CD4-positive, CD25-positive, alpha-beta regulatory T cell (primary cell): ENCODE data around the gene CDK5RAP3. TPM values are rescaled to one million over a fixed set of nuclear protein-coding genes. Genes with fewer than 3 reads are reported as not detected.

Source experiments
- ATAC-seq, 2 donors: fragments of 150-1000 bp; cut with Tn5 transposase; one replicate each; pipeline ENCODE4 v1.10.0; 2021; ENCODE audit warnings: low read depth in 2 of 2, moderate number of reproducible peaks in 2 of 2, moderate library complexity in 1 of 2
- DNase-seq, 3 donors: peaks; one replicate each; pipeline versions ENCODE4 v3.0.0 to v3.0.0-alpha.2; 2012 to 2022; ENCODE audit warnings: mixed read lengths in 1 of 3
- H3K27ac ChIP-seq: one replicate; pipeline ENCODE4 v1.7.0; 2013; ENCODE audit warnings: mild to moderate bottlenecking, low read length; ENCODE audit not compliant: insufficient read depth, poor library complexity, severe bottlenecking
- H3K27me3 ChIP-seq: one replicate; pipeline ENCODE4 v1.7.0; 2013; ENCODE audit warnings: low read length; ENCODE audit not compliant: control insufficient read depth, insufficient read depth
- H3K36me3 ChIP-seq: one replicate; pipeline ENCODE4 v1.7.0; 2013; ENCODE audit warnings: mild to moderate bottlenecking, low read length, moderate library complexity; ENCODE audit not compliant: control insufficient read depth, insufficient read depth
- H3K4me1 ChIP-seq: 2 replicates; pipeline ENCODE4 v1.7.0; 2013; ENCODE audit warnings: mild to moderate bottlenecking, low read length; ENCODE audit not compliant: insufficient read depth, control insufficient read depth, poor library complexity, severe bottlenecking
- H3K4me3 ChIP-seq: one replicate; pipeline ENCODE4 v1.7.0; 2013; ENCODE audit warnings: low read depth, mild to moderate bottlenecking, low read length, moderate library complexity
- H3K9me3 ChIP-seq, 2 experiments: 1 replicate in 1 of 2; 2 replicates in 1 of 2; pipeline ENCODE4 v1.7.0; 2013; ENCODE audit warnings: low read length in 2 of 2, mild to moderate bottlenecking in 1 of 2, moderate library complexity in 1 of 2; ENCODE audit not compliant: control insufficient read depth in 2 of 2
- H3K27ac Mint-ChIP-seq, 3 donors: one replicate each; pipeline ENCODE4 v1.8.0; 2020 to 2022; ENCODE audit warnings: mild to moderate bottlenecking in 3 of 3, mixed read lengths in 3 of 3, moderate library complexity in 2 of 3
- H3K27me3 Mint-ChIP-seq: one replicate; pipeline ENCODE4 v1.8.0; 2022; ENCODE audit warnings: mild to moderate bottlenecking, mixed read lengths
- H3K36me3 Mint-ChIP-seq: one replicate; pipeline ENCODE4 v1.8.0; 2020; ENCODE audit warnings: mixed read lengths
- H3K4me1 Mint-ChIP-seq, 4 donors: one replicate each; pipeline ENCODE4 v1.8.0; 2020 to 2022; ENCODE audit warnings: mixed read lengths in 4 of 4, mild to moderate bottlenecking in 1 of 4
- H3K4me3 Mint-ChIP-seq, 4 donors: one replicate each; pipeline ENCODE4 v1.8.0; 2020 to 2022; ENCODE audit warnings: mild to moderate bottlenecking in 4 of 4, mixed read lengths in 4 of 4, moderate library complexity in 3 of 4
- H3K9me3 Mint-ChIP-seq, 7 donors: one replicate each; pipeline ENCODE4 v1.8.0; 2020 to 2022; ENCODE audit warnings: mixed read lengths in 7 of 7, mild to moderate bottlenecking in 3 of 7, moderate library complexity in 2 of 7
- polyA plus RNA-seq, 4 donors: library from polyadenylated mRNA; unstranded; fragments of 300-500 nt; fragmentation: Illumina TruSeq; gene quantifications; one replicate each; pipeline ENCODE4 v1.2.3, GENCODE V29; 2021
- total RNA-seq: library from RNA; stranded (reverse); gene quantifications from one replicate; pipeline ENCODE4 v1.2.3, GENCODE V29; 2022

Gene CDK5RAP3
- total and polyA plus RNA-seq, 5 donors from 2014 or later, result 68.9 to 256 (median 72.1) TPM

GRCh38 chr17:47989700-47990099, 18.8 kb downstream of the CDK5RAP3 start:
- Mint-ChIP-seq H3K4me1 (no peaks in the 10 kb centered on the region), H3K36me3 (no peaks in the 10 kb centered on the region), H3K4me3 (no peak overlapping the region), H3K27me3 (peaks cover 6% of the 10 kb centered on the region), H3K27ac (no peak overlapping the region), H3K9me3 (no peaks in the 10 kb centered on the region)
- Histone ChIP-seq H3K27me3 (peaks cover 4% of the 10 kb centered on the region), H3K4me3 (no peak overlapping the region), H3K36me3 (no peaks in the 10 kb centered on the region), H3K9me3 (no peaks in the 10 kb centered on the region), H3K4me1 (no peaks in the 10 kb centered on the region), H3K27ac (no peak overlapping the region)
- ATAC-seq (no peak), DNase-seq (no peak)

DNA sequence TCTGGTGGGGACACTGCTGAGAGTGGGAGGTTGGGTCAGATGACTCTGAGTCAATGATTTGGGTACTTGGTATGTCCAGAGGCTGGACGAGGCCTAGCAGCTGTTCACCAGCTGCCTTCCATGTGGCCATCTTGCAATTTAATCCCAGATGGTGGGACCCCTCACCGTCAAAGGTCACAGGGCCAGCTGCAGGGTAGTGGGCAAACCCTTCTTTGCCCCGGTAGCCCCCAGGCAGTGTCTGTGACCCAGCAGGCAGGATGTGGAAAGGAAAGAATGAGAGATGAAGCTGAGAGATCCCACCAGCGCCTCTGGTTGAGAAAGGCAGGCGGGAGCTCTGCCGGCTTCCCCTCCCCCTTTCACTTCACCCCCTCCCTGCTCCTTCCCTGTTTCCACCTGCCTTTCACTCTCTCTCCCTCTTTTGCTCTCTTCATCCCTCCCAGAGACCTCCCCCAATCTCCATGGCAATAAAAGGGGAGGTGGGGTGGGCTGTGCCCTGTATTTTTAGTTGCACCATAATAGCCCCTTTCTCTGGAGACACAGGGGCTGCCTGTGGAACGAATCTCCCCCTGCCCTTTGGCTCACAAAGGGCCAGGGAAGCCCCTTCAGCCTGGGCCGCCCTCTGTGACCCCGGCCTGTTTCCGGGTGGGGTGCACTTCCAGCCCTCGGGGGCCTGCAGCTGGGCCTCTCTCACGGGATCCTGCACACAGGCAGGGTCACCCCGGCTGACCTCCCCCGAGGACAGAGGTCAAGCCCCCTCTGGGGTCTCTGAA, 20.2 kb downstream of the CDK5RAP3 start:
- Histone ChIP-seq H3K36me3 (no peaks in the 10 kb centered on the region), H3K27ac (no peak overlapping the region), H3K4me1 (no peaks in the 10 kb centered on the region), H3K4me3 (no peak overlapping the region), H3K27me3 (peaks cover 4% of the 10 kb centered on the region), H3K9me3 (no peaks in the 10 kb centered on the region)
- Mint-ChIP-seq H3K4me1 (no peaks in the 10 kb centered on the region), H3K9me3 (no peaks in the 10 kb centered on the region), H3K27me3 (peaks cover 15% of the 10 kb centered on the region), H3K36me3 (no peaks in the 10 kb centered on the region), H3K4me3 (no peak overlapping the region), H3K27ac (no peak overlapping the region)
- ATAC-seq (no peak), DNase-seq (no peak)

GRCh38 chr17:47992216-47992615, 21.3 kb downstream of the CDK5RAP3 start:
- no peak for ATAC-seq
- Mint-ChIP-seq H3K4me1 (no peaks in the 10 kb centered on the region), H3K4me3 (no peak overlapping the region), H3K36me3 (no peaks in the 10 kb centered on the region), H3K27ac (no peak overlapping the region), H3K9me3 (no peaks in the 10 kb centered on the region), H3K27me3 (peaks cover 19% of the 10 kb centered on the region)
- H3K4me1 ChIP-seq, result no peaks in the 10 kb centered on the region
- no peak overlapping the region for H3K4me3 ChIP-seq
- no peaks in the 10 kb centered on the region for H3K9me3 ChIP-seq
- H3K27ac ChIP-seq, result no peak overlapping the region
- H3K36me3 ChIP-seq, result no peaks in the 10 kb centered on the region
- no peak for DNase-seq
- peaks cover 4% of the 10 kb centered on the region for H3K27me3 ChIP-seq

DNA sequence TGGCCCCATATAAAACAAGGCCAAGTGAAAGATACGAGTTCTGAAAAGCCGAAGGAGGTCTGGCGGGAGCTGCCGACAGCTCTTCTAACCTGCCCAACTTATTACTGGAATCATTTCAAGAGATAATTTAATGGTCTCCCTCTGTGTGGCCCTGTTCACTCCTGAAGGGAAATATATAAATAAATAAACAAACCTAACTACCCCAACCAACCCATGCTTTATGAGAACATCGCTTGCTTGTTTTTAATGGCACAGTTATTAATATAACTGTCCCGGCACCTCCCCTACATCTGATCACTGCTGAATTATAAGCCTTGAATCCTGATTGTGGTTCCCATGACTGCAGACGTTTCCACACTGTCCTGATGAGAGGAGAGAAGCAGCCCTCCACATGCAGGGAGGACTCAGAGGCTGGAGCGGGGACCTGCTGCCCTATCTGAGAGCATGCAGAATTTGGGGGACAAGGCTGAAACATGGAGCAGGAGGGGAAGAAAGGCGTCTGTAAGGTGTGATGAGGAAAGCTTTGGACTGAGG, 22.2 kb downstream of the CDK5RAP3 start:
- Mint-ChIP-seq H3K27ac (no peak overlapping the region), H3K36me3 (no peaks in the 10 kb centered on the region), H3K4me3 (no peak overlapping the region), H3K4me1 (no peaks in the 10 kb centered on the region), H3K27me3 (peaks cover 19% of the 10 kb centered on the region), H3K9me3 (no peaks in the 10 kb centered on the region)
- no peaks in the 10 kb centered on the region for H3K9me3 ChIP-seq
- H3K36me3 ChIP-seq, result no peaks in the 10 kb centered on the region
- DNase-seq (no peak), ATAC-seq (no peak)
- no peaks in the 10 kb centered on the region for H3K4me1 ChIP-seq
- H3K27me3 ChIP-seq, result peaks cover 4% of the 10 kb centered on the region
- no peak overlapping the region for H3K27ac ChIP-seq
- H3K4me3 ChIP-seq, result no peak overlapping the region

DNA sequence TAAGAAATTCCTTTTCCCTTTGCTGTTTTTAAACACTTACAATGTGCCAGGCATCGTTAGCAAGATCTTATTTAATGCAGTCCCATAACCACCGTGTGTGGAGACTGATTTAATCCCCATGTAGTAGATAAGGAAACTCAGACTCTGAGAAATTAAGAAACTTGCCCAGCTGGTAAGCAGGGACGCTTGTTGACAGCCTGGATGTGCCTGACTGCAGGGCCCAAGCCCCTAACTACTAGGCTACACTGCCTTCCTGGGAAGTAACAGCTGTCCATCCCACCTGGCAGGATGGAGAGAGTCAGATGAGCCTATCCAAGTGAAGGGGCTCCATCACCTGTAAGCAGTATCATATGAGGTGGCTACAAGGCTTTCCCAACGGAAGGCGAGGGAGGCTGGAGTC, 23.1 kb downstream of the CDK5RAP3 start:
- H3K27me3 Mint-ChIP-seq, result peaks cover 19% of the 10 kb centered on the region
- H3K4me3 Mint-ChIP-seq, result no peak overlapping the region
- ATAC-seq (no peak), DNase-seq (no peak)
- H3K9me3 ChIP-seq, result no peaks in the 10 kb centered on the region
- H3K36me3 Mint-ChIP-seq, result no peaks in the 10 kb centered on the region
- H3K27ac Mint-ChIP-seq, result peak overlapping the region in 1 of 3 donors; percentile 20
- H3K4me1 ChIP-seq, result no peaks in the 10 kb centered on the region
- H3K27me3 ChIP-seq, result peaks cover 4% of the 10 kb centered on the region
- no peaks in the 10 kb centered on the region for H3K4me1 Mint-ChIP-seq
- H3K4me3 ChIP-seq, result no peak overlapping the region
- no peak overlapping the region for H3K27ac ChIP-seq
- H3K36me3 ChIP-seq, result no peaks in the 10 kb centered on the region
- no peaks in the 10 kb centered on the region for H3K9me3 Mint-ChIP-seq

- Histone ChIP-seq H3K27ac (no peak overlapping the region), H3K36me3 (no peaks in the 10 kb centered on the region), H3K4me3 (no peak overlapping the region), H3K27me3 (peaks cover 4% of the 10 kb centered on the region), H3K4me1 (no peaks in the 10 kb centered on the region), H3K9me3 (no peaks in the 10 kb centered on the region)
- no peak overlapping the region for H3K27ac Mint-ChIP-seq
- H3K4me1 Mint-ChIP-seq, result no peaks in the 10 kb centered on the region
- H3K36me3 Mint-ChIP-seq, result no peaks in the 10 kb centered on the region
- H3K4me3 Mint-ChIP-seq, result no peak overlapping the region
- ATAC-seq (no peak), DNase-seq (no peak)
- peaks cover 23% of the 10 kb centered on the region for H3K27me3 Mint-ChIP-seq
- H3K9me3 Mint-ChIP-seq, result no peaks in the 10 kb centered on the region
Observed at GRCh38 chr17:47994724-47995123, 23.8 kb downstream of the CDK5RAP3 start.

DNA sequence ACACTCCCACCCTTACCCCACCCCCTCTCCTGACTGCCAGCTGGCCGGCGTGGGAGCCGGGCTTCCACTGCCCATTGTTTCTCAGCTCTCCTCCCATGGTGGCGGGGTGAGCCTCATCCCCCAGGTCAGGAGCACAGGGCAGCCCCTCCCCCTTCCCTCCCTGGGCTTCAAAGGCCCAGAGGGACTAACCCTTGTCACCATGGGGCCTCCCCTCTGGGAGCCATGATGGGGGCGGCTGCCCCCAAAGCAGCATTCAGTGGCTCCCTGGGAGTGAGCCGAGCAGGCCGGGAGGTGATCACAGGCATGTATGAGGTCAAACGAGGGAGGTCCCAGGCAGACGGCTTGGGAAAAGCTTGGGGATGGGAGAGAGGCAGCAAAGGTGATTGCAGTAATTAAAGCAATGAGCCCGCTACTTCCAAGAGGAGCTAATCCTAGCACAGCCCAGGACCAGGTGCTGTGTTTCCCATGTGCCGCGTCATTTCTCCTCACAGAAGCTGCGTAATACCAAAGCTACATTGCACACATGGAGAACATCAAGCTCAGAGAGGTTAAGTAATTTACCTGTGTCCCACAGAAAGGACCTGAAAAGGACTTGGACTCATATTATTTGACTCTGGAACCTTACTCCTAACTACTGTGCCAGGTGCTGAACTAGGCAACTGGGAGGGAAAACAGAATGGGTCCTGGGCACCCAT, 24.5 kb downstream of the CDK5RAP3 start:
- H3K36me3 Mint-ChIP-seq, result no peaks in the 10 kb centered on the region
- Histone ChIP-seq H3K4me3 (no peak overlapping the region), H3K27me3 (peaks cover 4% of the 10 kb centered on the region), H3K36me3 (no peaks in the 10 kb centered on the region), H3K27ac (no peak overlapping the region), H3K9me3 (no peaks in the 10 kb centered on the region), H3K4me1 (no peaks in the 10 kb centered on the region)
- H3K9me3 Mint-ChIP-seq, result no peaks in the 10 kb centered on the region
- ATAC-seq (no peak), DNase-seq (no peak)
- no peak overlapping the region for H3K4me3 Mint-ChIP-seq
- H3K27ac Mint-ChIP-seq, result no peak overlapping the region
- peaks cover 29% of the 10 kb centered on the region for H3K27me3 Mint-ChIP-seq
- no peaks in the 10 kb centered on the region for H3K4me1 Mint-ChIP-seq
